ENCODE measurements around the gene PHOSPHO2.

PHOSPHO2 gene

DNA sequence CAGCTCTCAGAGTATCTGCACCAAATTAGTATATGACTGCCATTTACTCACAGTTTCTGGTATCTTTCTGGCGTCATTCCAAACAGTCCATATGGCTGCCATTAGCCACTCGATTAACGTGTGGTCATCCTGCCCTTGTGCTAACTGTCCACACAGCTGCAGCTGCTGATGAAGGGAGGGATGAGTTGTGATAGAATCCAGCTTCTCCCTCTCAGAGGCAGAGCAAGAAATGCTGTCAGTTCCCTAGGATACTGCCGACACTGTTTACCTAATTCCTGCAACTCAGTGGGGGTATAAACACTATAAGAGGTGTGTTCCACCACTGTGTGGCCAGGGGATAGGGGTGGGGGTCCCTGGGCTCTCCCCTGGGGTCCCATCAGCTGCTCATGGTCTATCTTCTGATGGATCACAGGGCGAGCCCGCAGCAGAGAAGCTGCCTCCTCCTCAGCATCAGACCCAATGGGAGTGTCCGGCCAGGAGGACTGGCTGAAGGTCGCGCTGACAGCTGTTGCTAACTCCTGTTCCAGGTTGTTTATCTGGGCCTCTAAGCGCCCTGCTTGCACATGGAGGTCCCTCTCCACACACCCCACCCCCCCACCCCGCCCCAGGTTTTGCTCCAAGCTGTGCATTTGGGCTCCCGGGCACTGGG is 22.1 kb downstream of the PHOSPHO2 start:
- DNase-seq (no peak), ATAC-seq (replicated peaks) (no peak)
- no peaks in the 10 kb centered on the region for H3K27me3 Mint-ChIP-seq
- no peak overlapping the region for H3K4me3 Mint-ChIP-seq
- no peaks in the 10 kb centered on the region for H3K9me3 Mint-ChIP-seq
- H3K4me1 Mint-ChIP-seq = no peaks in the 10 kb centered on the region
- H3K36me3 Mint-ChIP-seq = peaks cover 5 to 7% of the 10 kb centered on the region in 2 donors
- no peak overlapping the region for H3K27ac Mint-ChIP-seq

DNA sequence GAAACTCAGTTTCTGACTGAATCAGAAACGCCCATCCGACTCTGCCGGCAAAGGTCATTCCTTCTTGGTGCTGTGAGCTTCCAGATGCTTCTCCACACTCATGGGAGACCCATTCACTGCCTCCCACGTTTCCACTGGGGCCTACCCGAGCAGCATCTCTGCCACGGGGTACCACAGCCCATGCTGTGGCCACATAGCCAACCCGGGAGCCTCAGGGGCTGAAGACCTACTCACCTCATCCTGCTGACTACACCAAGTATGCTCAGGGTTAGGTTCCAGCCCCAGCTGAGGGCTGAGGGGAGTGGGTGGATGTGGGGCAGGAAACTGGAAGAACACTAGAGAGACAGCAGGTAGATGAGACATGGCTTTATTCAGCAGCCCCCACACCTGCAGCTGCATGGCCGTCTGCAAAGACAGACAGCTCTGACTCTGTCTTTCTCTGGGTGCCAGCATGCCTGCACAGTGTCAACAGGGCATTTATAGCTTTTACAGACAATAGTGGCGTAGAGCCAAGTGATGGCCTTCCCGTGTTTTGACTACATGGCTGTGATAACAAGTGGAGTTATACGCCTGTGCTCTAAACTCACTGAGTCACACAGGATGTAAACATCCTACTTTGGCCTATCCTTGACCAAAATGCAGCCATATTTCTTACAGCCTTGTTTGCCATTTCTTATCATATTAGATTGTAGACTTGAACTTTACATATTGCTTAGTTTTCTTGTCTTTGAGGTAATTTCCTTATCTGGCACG is 22.8 kb downstream of the PHOSPHO2 start:
- Mint-ChIP-seq H3K27me3 (no peaks in the 10 kb centered on the region), H3K36me3 (peaks cover 0 to 2% of the 10 kb centered on the region in 2 donors), H3K27ac (no peak overlapping the region)

DNA sequence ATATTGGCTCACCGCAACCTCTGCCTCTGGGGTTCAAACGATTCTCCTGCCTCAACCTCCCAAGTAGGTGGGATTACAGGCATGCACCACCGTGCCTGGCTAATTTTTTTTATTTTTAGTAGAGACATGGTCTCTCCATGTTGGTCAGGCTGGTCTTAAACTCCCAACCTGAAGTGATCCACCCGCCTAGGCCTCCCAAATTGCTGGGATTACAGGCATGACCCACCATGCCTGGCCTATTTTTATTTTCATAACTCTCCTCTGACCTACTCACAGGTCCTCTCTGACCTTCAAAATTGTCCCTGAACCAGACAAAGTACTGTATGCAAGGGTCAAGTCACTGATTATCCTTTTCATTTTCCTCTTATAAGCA is 23.4 kb downstream of the PHOSPHO2 start:
- H3K27me3 Mint-ChIP-seq = no peaks in the 10 kb centered on the region
- H3K4me3 Mint-ChIP-seq = no peak overlapping the region
- H3K36me3 Mint-ChIP-seq = peaks cover 0 to 2% of the 10 kb centered on the region in 2 donors
- ATAC-seq (replicated peaks) = no peak
- H3K27ac Mint-ChIP-seq = no peak overlapping the region
- DNase-seq = no peak
- no peaks in the 10 kb centered on the region for H3K4me1 Mint-ChIP-seq
- H3K9me3 Mint-ChIP-seq = no peaks in the 10 kb centered on the region

More for the DNA sequence above, 22.8 kb downstream of the PHOSPHO2 start:
- DNase-seq (no peak), ATAC-seq (replicated peaks) (no peak)
- H3K9me3 Mint-ChIP-seq = no peaks in the 10 kb centered on the region
- no peak overlapping the region for H3K4me3 Mint-ChIP-seq
- no peaks in the 10 kb centered on the region for H3K4me1 Mint-ChIP-seq

DNA sequence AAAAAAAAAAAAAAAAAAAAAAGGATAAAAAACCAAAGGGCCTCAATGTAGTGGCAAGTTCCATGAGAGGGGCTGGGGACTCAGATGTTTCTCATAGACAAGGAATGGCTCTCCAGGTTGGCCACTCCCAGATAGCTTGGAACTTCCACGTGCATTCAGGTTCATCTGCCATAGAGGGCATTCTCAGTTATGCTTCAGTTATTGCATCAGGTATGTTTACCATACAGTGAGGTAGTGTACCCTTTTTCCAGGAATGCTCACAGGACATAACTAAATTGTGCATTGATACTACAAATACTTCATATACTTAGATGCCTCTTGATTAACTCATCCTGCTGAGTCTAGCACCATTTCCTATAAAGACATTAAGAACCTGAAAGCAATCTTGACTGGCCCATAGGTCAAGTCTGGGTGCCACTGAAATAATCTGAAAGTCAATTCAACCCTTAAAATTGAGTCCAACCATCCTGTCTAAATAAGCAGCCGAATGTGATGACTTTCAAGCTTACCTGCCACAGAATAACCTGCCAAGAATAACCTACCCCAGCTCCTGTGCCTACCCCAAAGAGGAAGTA is 24.7 kb downstream of the PHOSPHO2 start:
- no peak for ATAC-seq (replicated peaks)
- DNase-seq = no peak
- Mint-ChIP-seq H3K36me3 (peaks cover 5 to 6% of the 10 kb centered on the region in 2 donors), H3K4me1 (no peaks in the 10 kb centered on the region), H3K27me3 (no peaks in the 10 kb centered on the region), H3K27ac (no peak overlapping the region), H3K4me3 (no peak overlapping the region), H3K9me3 (no peaks in the 10 kb centered on the region)

DNA sequence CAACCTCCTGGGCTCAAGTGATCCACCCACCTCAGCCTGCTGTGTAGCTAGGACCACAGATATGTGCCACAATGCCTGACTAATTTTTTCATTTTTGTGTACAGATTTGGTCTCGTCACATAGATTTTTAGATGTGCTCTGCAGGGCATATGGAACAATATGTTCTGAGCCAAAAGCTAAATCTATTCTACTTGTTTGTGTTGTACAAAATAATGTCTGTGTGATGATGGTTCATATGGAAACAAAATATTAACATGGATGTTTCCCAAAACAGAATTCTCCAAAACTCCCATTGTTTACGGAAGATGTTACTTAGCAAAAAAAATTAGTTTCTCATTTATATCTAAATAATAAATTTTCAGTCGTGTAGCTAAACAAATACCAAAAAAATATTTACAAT is 26.7 kb downstream of the PHOSPHO2 start:
- DNase-seq = no peak
- Mint-ChIP-seq H3K27me3 (no peaks in the 10 kb centered on the region), H3K27ac (no peak overlapping the region), H3K4me1 (no peaks in the 10 kb centered on the region), H3K4me3 (no peak overlapping the region), H3K36me3 (peaks cover 3 to 9% of the 10 kb centered on the region in 2 donors), H3K9me3 (no peaks in the 10 kb centered on the region)
- no peak for ATAC-seq (replicated peaks)

DNA sequence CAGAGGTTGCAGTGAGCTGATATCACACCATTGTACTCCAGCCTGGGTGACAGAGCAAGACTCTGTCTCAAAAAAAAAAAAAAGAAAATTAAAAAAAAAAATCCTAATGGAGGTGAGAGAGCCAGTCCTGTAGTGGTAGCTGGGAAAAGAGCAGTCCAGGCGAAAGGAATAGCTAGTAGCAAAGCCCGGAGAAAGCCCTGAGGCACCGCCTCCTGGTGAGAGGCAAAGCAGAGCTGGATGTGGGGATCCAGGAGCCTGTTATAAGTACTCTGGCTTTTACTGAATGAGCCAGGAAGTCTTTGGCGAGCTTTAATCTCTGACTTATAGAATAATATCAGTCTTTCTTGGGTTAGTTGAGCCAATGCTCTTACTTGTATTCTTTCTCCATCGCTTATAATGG is 32.8 kb downstream of the PHOSPHO2 start:
- no peak for DNase-seq
- Mint-ChIP-seq H3K27ac (no peak overlapping the region), H3K4me1 (peaks cover 1 to 2% of the 10 kb centered on the region in 2 donors), H3K27me3 (no peaks in the 10 kb centered on the region), H3K9me3 (no peaks in the 10 kb centered on the region), H3K36me3 (peaks cover 3 to 9% of the 10 kb centered on the region in 2 donors), H3K4me3 (no peak overlapping the region)
- ATAC-seq (replicated peaks) = no peak

DNA sequence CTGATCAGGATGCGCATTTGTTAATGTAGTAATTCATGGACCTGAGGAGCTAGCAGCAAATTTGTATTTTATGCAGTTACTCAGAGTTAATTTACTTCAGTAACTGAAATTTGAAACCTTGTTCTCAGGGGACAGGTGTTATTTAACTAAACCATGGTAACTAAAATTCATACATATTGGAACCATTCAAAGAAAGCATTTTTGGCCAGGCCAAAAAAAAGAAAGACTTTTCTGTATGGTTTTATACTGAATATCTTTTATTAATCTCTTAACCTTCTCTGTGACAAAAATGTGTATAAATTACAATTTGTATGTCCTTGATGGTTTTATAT is 35.0 kb downstream of the PHOSPHO2 start:
- peaks cover 0 to 3% of the 10 kb centered on the region in 2 donors for H3K27me3 Mint-ChIP-seq
- ATAC-seq (replicated peaks) (no peak), DNase-seq (no peak)
- no peak overlapping the region for H3K4me3 Mint-ChIP-seq
- peaks cover 0 to 1% of the 10 kb centered on the region in 2 donors for H3K36me3 Mint-ChIP-seq
- H3K27ac Mint-ChIP-seq = no peak overlapping the region
- peaks cover 8 to 20% of the 10 kb centered on the region in 2 donors for H3K4me1 Mint-ChIP-seq
- H3K9me3 Mint-ChIP-seq = no peaks in the 10 kb centered on the region

DNA sequence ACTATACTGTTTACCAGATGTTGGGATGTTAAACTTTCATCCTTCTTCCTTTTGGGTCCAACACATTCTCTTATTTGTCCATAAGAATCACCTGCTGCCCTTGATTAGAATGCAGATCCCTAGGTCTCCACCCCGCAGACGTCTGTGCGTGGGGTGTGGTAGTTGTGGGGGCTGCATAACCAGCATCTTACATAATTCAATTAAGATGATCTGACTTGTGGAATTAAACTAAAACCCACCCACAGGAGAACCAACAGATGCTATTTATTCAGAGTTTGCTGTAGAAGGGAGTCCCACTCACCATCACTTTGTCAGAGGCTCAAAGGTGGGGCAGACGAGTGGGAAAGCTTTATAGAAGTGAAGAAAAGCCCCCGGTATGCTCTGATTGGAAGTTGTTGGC is 37.8 kb downstream of the PHOSPHO2 start:
- Mint-ChIP-seq H3K27ac (peak overlapping the region; percentile 27), H3K4me1 (peaks cover 10 to 25% of the 10 kb centered on the region in 2 donors), H3K27me3 (peaks cover 6 to 15% of the 10 kb centered on the region in 2 donors), H3K36me3 (peaks cover 5% of the 10 kb centered on the region in 2 donors), H3K4me3 (no peak overlapping the region), H3K9me3 (no peaks in the 10 kb centered on the region)
- ATAC-seq (replicated peaks) = no peak
- no peak for DNase-seq

DNA sequence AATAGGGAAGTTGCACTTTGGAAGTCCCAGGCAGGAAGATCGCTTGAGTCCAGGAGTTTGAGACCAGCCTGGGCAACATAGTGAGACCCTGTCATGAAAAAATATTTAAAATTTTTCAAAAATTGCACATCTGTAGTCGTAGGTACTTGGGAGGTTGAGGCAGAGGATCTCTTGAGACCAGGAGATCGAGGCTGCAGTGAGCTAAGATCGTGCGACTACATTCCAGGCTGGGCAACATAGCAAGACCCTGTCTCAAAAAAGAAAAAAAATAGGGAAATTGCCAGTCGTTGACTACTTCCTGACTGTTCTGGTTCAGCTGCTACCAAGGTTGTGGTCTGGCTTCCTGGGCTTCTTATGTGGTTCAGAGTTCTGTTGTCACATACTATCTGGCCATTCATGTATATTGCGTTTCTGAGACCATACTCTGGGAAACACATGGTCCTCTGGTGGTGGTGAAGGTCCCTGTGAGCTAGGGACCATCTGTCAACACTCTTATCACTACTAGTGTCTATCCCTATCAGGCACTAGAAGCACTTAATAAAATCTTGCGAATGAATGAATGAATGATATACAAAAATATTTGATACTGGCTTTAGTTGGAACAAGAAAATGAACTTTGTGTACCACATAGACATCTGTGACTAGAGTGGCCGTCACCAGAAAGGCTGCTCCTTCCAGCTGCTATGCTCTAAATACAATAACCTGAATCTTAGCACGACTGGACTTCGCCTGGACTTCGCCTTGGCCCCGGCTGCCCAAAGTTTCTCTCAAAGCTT is 38.5 kb downstream of the PHOSPHO2 start:
- ATAC-seq (replicated peaks) (no peak), DNase-seq (no peak)
- H3K4me1 Mint-ChIP-seq = peaks cover 10 to 25% of the 10 kb centered on the region in 2 donors
- H3K27ac Mint-ChIP-seq = peak overlapping the region; percentile 92
- peaks cover 6 to 17% of the 10 kb centered on the region in 2 donors for H3K27me3 Mint-ChIP-seq
- H3K9me3 Mint-ChIP-seq = no peaks in the 10 kb centered on the region
- peak overlapping the region; percentile 88 to 93 for H3K4me3 Mint-ChIP-seq
- peaks cover 5 to 6% of the 10 kb centered on the region in 2 donors for H3K36me3 Mint-ChIP-seq

DNA sequence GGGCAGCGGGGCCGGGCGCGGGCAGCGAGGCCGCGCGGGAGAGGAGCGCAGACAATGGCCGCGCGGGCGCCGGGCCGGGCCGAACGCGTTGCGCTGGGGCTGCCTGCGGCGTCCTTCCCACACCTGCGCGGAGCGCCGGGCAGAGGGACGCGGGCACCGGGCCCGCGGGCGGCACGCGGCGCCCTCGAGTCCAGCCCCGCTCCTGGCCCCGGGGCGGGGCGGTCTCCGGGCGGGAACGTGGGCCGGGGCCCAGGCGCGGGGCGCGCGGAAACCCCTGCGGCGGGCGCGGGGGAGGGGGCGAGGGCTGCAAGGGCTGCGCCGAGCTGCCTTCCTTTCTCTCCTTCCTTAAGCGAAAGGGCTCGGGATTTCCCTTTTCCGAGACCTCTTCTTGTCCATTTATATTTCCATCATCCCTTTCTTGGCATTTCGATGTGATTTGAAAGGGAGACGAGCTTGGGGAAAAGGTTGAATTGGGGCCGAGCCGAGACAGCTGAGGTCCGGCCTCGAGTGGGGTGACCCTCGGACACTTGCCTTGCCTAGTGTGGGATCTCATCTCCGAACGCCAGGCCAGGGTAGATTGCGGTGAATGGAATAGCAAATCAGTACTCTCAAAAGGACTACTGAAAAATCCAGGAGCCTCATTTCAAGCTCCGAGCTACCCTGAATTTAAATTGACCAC is 40.0 kb downstream of the PHOSPHO2 start:
- Mint-ChIP-seq H3K4me3 (peak overlapping the region; percentile 79 to 88), H3K9me3 (peaks cover 0 to 2% of the 10 kb centered on the region in 2 donors), H3K27me3 (peaks cover 10 to 17% of the 10 kb centered on the region in 2 donors), H3K27ac (no peak overlapping the region), H3K4me1 (peaks cover 13 to 25% of the 10 kb centered on the region in 2 donors), H3K36me3 (peaks cover 5 to 10% of the 10 kb centered on the region in 2 donors)
- peak; percentile 58 to 60 for ATAC-seq (replicated peaks)
- DNase-seq = no peak

DNA sequence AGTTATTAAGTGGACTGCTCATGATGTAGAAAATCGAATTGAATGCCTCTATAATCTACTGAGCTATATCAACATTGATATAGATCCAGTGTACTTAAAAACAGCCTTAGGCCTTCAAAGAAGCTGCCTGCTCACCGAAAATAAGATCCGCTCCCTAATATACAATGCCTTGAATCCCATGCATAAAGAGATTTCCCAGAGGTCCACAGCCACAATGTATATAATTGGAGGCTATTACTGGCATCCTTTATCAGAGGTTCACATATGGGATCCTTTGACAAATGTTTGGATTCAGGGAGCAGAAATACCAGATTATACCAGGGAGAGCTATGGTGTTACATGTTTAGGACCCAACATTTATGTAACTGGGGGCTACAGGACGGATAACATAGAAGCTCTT is 41.4 kb downstream of the PHOSPHO2 start:
- H3K9me3 Mint-ChIP-seq = peaks cover 0 to 2% of the 10 kb centered on the region in 2 donors
- peaks cover 5 to 12% of the 10 kb centered on the region in 2 donors for H3K36me3 Mint-ChIP-seq
- peaks cover 13 to 25% of the 10 kb centered on the region in 2 donors for H3K4me1 Mint-ChIP-seq
- ATAC-seq (replicated peaks) = no peak
- peaks cover 11 to 17% of the 10 kb centered on the region in 2 donors for H3K27me3 Mint-ChIP-seq
- no peak overlapping the region for H3K27ac Mint-ChIP-seq
- DNase-seq = no peak
- no peak overlapping the region for H3K4me3 Mint-ChIP-seq

DNA sequence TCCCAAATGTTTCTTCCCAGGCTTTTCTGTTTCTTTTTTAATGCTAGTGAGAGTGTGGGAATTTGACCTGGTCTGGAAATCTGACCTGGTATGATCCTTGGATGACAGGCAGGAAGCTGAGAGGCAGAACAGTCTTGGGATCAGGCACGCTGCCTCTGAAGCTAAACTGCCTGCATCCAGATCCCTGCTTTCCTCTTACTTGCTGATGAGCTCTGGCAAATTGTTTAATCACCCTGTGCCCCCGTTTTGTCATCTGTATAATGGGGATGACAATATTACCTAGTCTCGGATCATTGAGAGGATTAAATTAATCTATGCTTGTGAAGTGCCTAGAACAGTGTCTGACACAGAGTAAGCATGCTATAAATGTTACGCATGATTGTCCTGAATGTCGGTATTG is 42.6 kb downstream of the PHOSPHO2 start:
- DNase-seq = no peak
- peaks cover 11 to 17% of the 10 kb centered on the region in 2 donors for H3K27me3 Mint-ChIP-seq
- H3K4me1 Mint-ChIP-seq = peaks cover 13 to 24% of the 10 kb centered on the region in 2 donors
- no peak overlapping the region for H3K4me3 Mint-ChIP-seq
- peaks cover 0 to 2% of the 10 kb centered on the region in 2 donors for H3K9me3 Mint-ChIP-seq
- ATAC-seq (replicated peaks) = no peak
- H3K27ac Mint-ChIP-seq = no peak overlapping the region
- H3K36me3 Mint-ChIP-seq = peaks cover 5 to 16% of the 10 kb centered on the region in 2 donors

DNA sequence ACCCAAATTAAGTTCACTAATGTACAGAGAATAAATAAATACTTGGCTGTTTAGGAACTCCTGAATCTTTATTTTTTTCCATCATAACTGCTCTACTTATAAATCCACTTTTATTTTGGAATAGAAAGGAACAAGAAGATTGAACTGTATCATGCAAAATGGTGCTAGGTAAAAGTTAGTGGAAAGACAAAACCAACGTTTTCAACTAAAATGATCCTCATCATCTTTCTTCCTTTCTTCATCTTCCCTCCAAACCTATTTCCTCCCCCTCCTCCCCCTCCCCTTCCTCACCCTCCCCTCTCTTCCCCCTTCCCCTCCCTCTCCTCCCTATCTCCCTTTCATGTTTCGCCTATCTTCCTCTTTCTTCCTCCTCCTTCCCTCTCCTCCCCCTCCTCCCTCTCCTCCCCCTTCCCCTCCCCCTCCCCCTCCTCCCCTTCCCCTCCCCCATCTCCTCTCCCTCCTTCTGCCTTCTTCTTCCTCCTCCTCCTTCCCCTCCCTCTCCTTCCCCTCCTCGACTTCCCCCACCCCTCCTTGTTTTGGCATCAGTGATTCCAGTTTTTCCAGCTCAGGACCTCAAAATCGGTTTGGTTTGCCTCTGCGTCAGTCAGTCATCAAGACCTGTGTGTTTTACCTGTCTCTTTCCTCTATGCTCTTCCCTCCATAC is 44.4 kb downstream of the PHOSPHO2 start:
- H3K36me3 Mint-ChIP-seq = peaks cover 5 to 16% of the 10 kb centered on the region in 2 donors
- H3K27me3 Mint-ChIP-seq = peaks cover 8 to 17% of the 10 kb centered on the region in 2 donors
- H3K4me1 Mint-ChIP-seq = peaks cover 5 to 6% of the 10 kb centered on the region in 2 donors
- DNase-seq = no peak
- ATAC-seq (replicated peaks) = no peak
- H3K27ac Mint-ChIP-seq = no peak overlapping the region
- H3K9me3 Mint-ChIP-seq = peaks cover 0 to 2% of the 10 kb centered on the region in 2 donors
- no peak overlapping the region for H3K4me3 Mint-ChIP-seq
